ENCODE measurements around the gene C16orf95. TPM values are rescaled to one million over a fixed set of nuclear protein-coding genes. Genes with fewer than 3 reads are reported as not detected.

Gene C16orf95, protein sequence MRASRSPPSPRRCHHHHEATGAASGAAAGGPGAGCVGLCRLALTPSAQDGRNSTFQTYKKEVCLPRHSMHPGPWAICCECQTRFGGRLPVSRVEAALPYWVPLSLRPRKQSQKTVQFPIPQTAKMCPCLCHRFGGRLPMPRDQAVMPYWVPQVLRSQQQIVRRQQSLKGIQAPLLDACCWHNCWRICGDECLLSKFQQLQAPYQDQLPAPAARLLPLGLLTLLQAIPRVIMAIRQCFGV
- total RNA-seq: 1 to 10 TPM; 2.0 to 5.0 TPM
- polyA plus RNA-seq: 1 to 10 TPM; 4.1 to 6.2 TPM

DNA sequence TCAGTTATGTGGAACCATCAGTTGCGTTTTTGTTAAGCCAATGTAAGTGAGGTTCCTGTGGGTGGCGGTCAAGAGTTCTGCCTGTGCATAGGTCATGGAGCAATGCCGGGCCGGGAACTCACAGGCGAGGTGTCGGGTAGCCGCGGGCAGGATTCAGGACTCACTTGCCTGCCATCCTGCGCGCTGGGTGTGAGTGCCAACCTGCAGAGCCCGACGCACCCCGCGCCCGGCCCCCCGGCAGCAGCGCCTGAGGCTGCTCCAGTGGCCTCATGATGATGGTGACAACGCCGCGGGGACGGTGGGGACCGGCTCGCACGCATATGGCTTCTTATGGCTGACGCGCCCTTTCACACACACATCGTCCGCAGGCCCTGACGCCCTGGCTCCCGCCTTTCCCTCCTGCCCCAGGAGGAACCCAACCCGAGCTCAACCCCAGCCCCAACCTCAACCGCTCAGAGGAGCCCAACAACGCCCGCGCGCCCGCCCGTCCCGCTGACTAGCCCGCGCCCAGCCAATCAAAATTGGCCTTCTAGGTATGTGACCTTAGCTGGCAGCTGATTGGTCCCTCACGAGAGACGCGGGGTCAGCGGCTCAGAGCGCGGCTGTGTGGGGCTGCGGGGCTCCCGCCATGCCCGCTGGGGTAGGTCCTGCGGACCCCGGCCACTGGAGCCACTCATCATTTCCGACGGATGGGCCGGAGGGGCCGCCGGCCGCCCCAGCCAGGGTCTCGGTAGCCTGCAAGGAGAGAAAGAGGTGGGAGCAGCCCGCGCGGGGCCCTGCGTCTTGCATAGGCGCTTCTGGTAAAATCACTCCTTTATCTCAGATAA lies at the start of gene C16orf95:
C16orf95 (minus strand) TSS at position 470 of the 827 bp plus-strand sequence; CDS start at position 320, 150 bp downstream.
- under 1% methylated on average over 64 of the region's 64 CpGs for WGBS
- Histone ChIP-seq H3K9ac (ENCODE audit: low read depth in 1 of 2, low read length in 2 of 2) (peak within 1 kb of the TSS; percentile 83 to 86), H3K9me3 (ENCODE audit: control insufficient read depth in 4 of 4, low read length in 3 of 4) (no peaks in the 10 kb centered on the region), H3K27me3 (ENCODE audit: control insufficient read depth in 4 of 4, insufficient read depth in 4 of 4, low read length in 3 of 4) (no peaks in the 10 kb centered on the region), H3K36me3 (ENCODE audit: control insufficient read depth in 4 of 4, insufficient read depth in 3 of 4, low read depth in 1 of 4, low read length in 3 of 4) (no peaks in the 10 kb centered on the region), H3K27ac (ENCODE audit: low read depth in 1 of 2, low read length in 2 of 2) (peak within 1 kb of the TSS; percentile 86 to 89), H3K4me3 (ENCODE audit: low read depth in 1 of 3, low read length in 3 of 3) (peak within 1 kb of the TSS; percentile 70 to 92 (median 81)), H3K4me1 (ENCODE audit: control insufficient read depth in 4 of 4, insufficient read depth in 4 of 4, low read length in 3 of 4) (peaks cover 2 to 17% (median 11%) of the 10 kb centered on the region in 4 donors)
- TF ChIP-seq NR2F2 (IDR thresholded peaks at IDR 0.05) (no peak), EGR1 (IDR thresholded peaks at IDR 0.05; ENCODE audit: low read depth in 2 of 2) (no peak), RAD21 (IDR thresholded peaks at IDR 0.05) (peak; percentile 71 to 73), HNF4G (IDR thresholded peaks at IDR 0.05) (no peak), RXRA (IDR thresholded peaks at IDR 0.05) (peak; percentile 74 to 85), FOXA1 (IDR thresholded peaks at IDR 0.05) (no peak), GABPA (IDR thresholded peaks at IDR 0.05 in 1 of 2, conservative IDR thresholded peaks at IDR 0.05 in 1 of 2) (no peak), JUND (IDR thresholded peaks at IDR 0.05) (no peak), SP1 (IDR thresholded peaks at IDR 0.05) (peak; percentile 87), TAF1 (conservative IDR thresholded peaks at IDR 0.05) (no peak), YY1 (IDR thresholded peaks at IDR 0.05) (peak; percentile 65)
- TF ChIP-seq, protein P1, sequence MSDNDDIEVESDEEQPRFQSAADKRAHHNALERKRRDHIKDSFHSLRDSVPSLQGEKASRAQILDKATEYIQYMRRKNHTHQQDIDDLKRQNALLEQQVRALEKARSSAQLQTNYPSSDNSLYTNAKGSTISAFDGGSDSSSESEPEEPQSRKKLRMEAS (IDR thresholded peaks at IDR 0.05): no peak
- TF ChIP-seq, protein P2, sequence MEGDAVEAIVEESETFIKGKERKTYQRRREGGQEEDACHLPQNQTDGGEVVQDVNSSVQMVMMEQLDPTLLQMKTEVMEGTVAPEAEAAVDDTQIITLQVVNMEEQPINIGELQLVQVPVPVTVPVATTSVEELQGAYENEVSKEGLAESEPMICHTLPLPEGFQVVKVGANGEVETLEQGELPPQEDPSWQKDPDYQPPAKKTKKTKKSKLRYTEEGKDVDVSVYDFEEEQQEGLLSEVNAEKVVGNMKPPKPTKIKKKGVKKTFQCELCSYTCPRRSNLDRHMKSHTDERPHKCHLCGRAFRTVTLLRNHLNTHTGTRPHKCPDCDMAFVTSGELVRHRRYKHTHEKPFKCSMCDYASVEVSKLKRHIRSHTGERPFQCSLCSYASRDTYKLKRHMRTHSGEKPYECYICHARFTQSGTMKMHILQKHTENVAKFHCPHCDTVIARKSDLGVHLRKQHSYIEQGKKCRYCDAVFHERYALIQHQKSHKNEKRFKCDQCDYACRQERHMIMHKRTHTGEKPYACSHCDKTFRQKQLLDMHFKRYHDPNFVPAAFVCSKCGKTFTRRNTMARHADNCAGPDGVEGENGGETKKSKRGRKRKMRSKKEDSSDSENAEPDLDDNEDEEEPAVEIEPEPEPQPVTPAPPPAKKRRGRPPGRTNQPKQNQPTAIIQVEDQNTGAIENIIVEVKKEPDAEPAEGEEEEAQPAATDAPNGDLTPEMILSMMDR (IDR thresholded peaks at IDR 0.05; ENCODE audit: low read depth, low read length, missing input control): peak; percentile 55
- TF ChIP-seq, protein P3, sequence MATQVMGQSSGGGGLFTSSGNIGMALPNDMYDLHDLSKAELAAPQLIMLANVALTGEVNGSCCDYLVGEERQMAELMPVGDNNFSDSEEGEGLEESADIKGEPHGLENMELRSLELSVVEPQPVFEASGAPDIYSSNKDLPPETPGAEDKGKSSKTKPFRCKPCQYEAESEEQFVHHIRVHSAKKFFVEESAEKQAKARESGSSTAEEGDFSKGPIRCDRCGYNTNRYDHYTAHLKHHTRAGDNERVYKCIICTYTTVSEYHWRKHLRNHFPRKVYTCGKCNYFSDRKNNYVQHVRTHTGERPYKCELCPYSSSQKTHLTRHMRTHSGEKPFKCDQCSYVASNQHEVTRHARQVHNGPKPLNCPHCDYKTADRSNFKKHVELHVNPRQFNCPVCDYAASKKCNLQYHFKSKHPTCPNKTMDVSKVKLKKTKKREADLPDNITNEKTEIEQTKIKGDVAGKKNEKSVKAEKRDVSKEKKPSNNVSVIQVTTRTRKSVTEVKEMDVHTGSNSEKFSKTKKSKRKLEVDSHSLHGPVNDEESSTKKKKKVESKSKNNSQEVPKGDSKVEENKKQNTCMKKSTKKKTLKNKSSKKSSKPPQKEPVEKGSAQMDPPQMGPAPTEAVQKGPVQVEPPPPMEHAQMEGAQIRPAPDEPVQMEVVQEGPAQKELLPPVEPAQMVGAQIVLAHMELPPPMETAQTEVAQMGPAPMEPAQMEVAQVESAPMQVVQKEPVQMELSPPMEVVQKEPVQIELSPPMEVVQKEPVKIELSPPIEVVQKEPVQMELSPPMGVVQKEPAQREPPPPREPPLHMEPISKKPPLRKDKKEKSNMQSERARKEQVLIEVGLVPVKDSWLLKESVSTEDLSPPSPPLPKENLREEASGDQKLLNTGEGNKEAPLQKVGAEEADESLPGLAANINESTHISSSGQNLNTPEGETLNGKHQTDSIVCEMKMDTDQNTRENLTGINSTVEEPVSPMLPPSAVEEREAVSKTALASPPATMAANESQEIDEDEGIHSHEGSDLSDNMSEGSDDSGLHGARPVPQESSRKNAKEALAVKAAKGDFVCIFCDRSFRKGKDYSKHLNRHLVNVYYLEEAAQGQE (IDR thresholded peaks at IDR 0.05): no peak
- DNase-seq (ENCODE audit: low spot score): peak; percentile 99

DNA sequence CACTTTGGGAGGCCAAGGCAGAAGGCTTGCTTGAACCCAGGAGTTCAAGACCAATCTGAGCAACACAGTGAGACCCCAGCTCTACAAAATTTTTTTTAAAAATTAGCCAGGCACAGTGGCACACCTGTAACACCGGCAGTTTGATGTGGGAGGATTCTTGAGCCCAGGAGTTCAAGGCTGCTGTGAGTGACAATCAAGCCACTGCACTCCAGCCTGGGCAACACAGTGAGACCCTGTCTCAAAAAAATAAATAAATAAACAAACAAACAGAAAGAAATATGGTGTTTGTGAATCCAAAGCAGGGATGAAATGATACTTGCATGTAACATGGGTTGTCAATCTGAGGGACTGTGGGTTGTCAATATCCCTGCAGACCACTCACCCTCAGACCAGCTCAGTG lies 49.7 kb upstream of the C16orf95 start:
- WGBS: 81% methylated on average over 1 of the region's 1 CpG
- Histone ChIP-seq H3K9ac (ENCODE audit: low read depth in 1 of 2, low read length in 2 of 2) (no peak overlapping the region), H3K9me3 (ENCODE audit: control insufficient read depth in 4 of 4, low read length in 3 of 4) (no peaks in the 10 kb centered on the region), H3K36me3 (ENCODE audit: control insufficient read depth in 4 of 4, insufficient read depth in 3 of 4, low read depth in 1 of 4, low read length in 3 of 4) (peaks cover 0 to 7% (median 3%) of the 10 kb centered on the region in 4 donors), H3K4me3 (ENCODE audit: low read depth in 1 of 3, low read length in 3 of 3) (no peak overlapping the region), H3K4me1 (ENCODE audit: control insufficient read depth in 4 of 4, insufficient read depth in 4 of 4, low read length in 3 of 4) (peaks cover 0 to 20% (median 9%) of the 10 kb centered on the region in 4 donors), H3K27ac (ENCODE audit: low read depth in 1 of 2, low read length in 2 of 2) (no peak overlapping the region), H3K27me3 (ENCODE audit: control insufficient read depth in 4 of 4, insufficient read depth in 4 of 4, low read length in 3 of 4) (no peaks in the 10 kb centered on the region)
- DNase-seq (ENCODE audit: low spot score): no peak
- TF ChIP-seq, protein P4, sequence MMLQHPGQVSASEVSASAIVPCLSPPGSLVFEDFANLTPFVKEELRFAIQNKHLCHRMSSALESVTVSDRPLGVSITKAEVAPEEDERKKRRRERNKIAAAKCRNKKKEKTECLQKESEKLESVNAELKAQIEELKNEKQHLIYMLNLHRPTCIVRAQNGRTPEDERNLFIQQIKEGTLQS (IDR thresholded peaks at IDR 0.05): no peak
- TF ChIP-seq, protein P2 (IDR thresholded peaks at IDR 0.05; ENCODE audit: low read depth, low read length, missing input control): no peak
- no peak for TF ChIP-seq NR2F2 (IDR thresholded peaks at IDR 0.05)
- no peak for TF ChIP-seq JUND (IDR thresholded peaks at IDR 0.05)
- TF ChIP-seq SP1 (IDR thresholded peaks at IDR 0.05): no peak
- TF ChIP-seq RXRA (IDR thresholded peaks at IDR 0.05): no peak
- TF ChIP-seq, protein P1 (IDR thresholded peaks at IDR 0.05): no peak
- no peak for TF ChIP-seq EGR1 (IDR thresholded peaks at IDR 0.05; ENCODE audit: low read depth in 2 of 2)
- TF ChIP-seq FOXA2 (IDR thresholded peaks at IDR 0.05): no peak
- no peak for TF ChIP-seq GABPA (IDR thresholded peaks at IDR 0.05 in 1 of 2, conservative IDR thresholded peaks at IDR 0.05 in 1 of 2)
- TF ChIP-seq HNF4G (IDR thresholded peaks at IDR 0.05): no peak
- TF ChIP-seq, protein P3 (IDR thresholded peaks at IDR 0.05): no peak
- TF ChIP-seq YY1 (IDR thresholded peaks at IDR 0.05): no peak

Data from liver (tissue), 9 donors.